GM21619 (cell line): ENCODE data around the gene LGALS8.

ENCODE experiments used
- ATAC-seq: cut with Tn5 transposase; IDR thresholded peaks from one replicate; pipeline ENCODE4 v1.9.1; 2021; ENCODE audit not compliant: unreplicated experiment

LGALS8 gene

DNA sequence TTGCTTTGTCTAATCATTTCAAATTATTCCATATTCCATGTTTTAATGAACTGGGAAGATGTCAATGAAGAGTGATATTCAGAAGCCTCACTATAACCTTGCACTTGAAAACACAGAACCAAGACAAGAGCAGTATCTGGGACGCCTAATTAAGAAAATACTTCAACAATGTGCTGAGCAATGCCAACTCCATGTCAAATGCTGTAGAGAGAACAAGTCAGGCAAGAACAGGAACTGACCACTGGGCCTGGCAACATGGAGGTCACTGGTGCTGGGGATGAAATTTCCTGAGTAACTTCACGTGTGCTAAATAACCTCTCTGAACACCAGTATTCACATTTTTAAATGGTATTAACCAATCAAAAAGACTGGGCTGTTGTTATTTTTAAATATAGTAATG lies 57.7 kb downstream of the LGALS8 start:
- ATAC-seq = no peak

DNA sequence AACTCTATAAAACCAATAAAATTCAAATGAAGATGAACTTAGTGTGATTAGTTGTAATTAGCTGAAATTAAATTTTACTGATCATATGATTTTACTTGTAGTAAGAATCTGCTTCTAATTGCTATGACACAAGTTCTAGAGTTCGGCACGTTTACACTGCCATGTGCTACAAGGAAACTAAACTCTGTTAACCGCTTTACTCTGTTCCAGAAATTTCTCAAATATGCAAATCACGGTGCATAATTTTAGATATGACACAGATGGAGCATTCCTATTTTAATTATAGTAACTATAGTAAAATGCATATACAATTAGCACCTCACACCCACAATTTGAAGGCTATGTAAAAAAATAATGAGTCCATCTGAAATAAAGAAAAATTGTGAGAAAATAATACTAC lies 65.7 kb downstream of the LGALS8 start:
- ATAC-seq = no peak

GRCh38 chr1:236590553-236591150 lies 66.9 kb downstream of the LGALS8 start:
- ATAC-seq = no peak

DNA sequence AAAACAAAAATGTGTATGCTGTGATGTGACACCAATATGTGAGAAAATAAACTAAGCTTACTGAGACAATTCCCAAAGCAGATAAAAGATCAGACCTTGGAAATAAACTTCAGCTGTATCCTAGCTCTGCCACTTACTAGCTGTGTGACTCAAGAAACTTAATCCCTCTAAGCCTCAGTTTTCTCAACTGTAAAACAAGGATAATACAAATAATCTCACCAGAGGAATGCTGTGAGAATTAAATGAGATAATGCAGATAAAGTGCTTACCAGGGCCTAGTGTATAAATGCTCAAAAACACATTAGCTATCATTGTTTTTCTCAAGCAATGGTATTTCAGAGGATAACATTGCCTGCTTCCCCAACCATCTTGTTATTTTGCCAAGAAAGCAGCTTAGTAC lies 78.4 kb downstream of the LGALS8 start:
- ATAC-seq = no peak
